Mucosa of rectum (tissue), 2 donors: ENCODE measurements around the gene VPS13D.

ENCODE experiments used
- H3K27ac ChIP-seq, 2 donors: one replicate each; pipeline ENCODE4 v1.7.0; 2013; ENCODE audit warnings: inconsistent platforms in 2 of 2, low read depth in 2 of 2, low read length in 2 of 2
- H3K27me3 ChIP-seq, 2 donors: one replicate each; pipeline ENCODE4 v1.7.0; 2013; ENCODE audit warnings: low read length in 2 of 2; ENCODE audit not compliant: control insufficient read depth in 2 of 2, insufficient read depth in 2 of 2
- H3K36me3 ChIP-seq, 2 donors: one replicate each; pipeline ENCODE4 v1.7.0; 2013; ENCODE audit warnings: low read length in 2 of 2; ENCODE audit not compliant: control insufficient read depth in 2 of 2, insufficient read depth in 2 of 2
- H3K4me1 ChIP-seq, 2 donors: one replicate each; pipeline ENCODE4 v1.7.0; 2013; ENCODE audit warnings: low read length in 2 of 2, mild to moderate bottlenecking in 1 of 2; ENCODE audit not compliant: control insufficient read depth in 2 of 2, insufficient read depth in 2 of 2
- H3K4me3 ChIP-seq, 2 donors: one replicate each; pipeline ENCODE4 v1.7.0; 2013; ENCODE audit warnings: low read length in 2 of 2
- H3K9ac ChIP-seq, 2 donors: one replicate each; pipeline ENCODE4 v1.7.0; 2013; ENCODE audit warnings: low read length in 2 of 2, low read depth in 1 of 2, mild to moderate bottlenecking in 1 of 2
- H3K9me3 ChIP-seq, 2 donors: one replicate each; pipeline ENCODE4 v1.7.0; 2013; ENCODE audit warnings: low read length in 2 of 2; ENCODE audit not compliant: control insufficient read depth in 2 of 2
- donor health status: healthy.
- donor health status: Normal muscosa, but diverticular disease.

The VPS13D gene

DNA sequence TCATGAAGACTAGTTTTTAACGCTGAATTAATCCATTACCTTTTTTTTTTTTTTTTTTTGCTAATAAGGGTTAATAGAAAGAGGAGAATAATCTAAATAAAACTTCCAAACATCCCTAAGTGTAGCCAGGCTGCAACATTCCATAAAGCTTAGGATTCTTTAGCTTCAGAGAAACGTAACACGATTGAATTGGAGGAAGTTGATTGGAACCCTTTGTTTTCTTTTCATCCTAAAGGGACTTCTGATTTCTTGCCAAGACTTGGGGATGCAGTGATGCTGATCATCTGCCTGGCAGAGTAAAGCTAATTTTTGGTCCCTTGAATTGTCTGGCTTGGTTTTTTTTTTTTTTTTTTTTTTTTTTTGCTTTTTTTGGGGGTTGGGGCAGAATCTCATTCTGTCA, 142.9 kb downstream of the VPS13D start:
- no peaks in the 10 kb centered on the region for H3K27me3 ChIP-seq
- H3K27ac ChIP-seq, result no peak overlapping the region
- no peak overlapping the region for H3K4me3 ChIP-seq
- H3K9me3 ChIP-seq, result no peaks in the 10 kb centered on the region
- H3K9ac ChIP-seq, result no peak overlapping the region
- peaks cover 28 to 30% of the 10 kb centered on the region in 2 donors for H3K36me3 ChIP-seq
- H3K4me1 ChIP-seq, result peaks cover 0 to 7% of the 10 kb centered on the region in 2 donors

DNA sequence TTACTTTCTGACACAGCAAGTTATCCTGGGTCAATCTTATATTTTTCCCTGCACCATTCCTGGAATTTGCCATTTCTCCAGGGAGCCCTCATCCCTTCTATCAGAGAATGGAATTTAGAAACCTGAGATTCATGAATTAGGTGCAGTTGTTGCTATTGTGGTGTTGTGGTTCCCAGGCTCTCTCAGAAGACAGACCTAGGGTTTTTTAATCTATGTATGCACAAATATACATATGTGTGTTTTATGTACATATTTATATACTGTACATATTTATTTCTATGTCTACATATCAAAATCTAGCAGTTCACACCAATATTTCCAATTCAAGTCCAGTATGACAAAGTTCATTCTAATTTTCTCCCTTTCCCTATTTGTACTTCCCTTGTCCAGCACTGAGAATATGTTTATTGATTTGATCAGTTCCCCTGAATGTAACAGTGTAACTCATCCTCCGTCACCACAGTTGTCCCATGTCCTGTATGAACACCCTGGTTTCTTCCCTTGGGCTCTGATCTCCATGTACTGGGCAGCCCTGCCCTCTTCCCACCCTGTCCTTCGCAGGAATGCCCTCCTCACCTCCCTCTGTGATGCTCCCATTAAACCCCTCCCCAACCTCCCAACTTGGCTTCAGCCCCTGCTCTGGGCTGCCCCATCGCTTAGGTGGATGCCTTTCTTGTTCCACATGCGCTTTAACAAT, 145.5 kb downstream of the VPS13D start:
- Histone ChIP-seq H3K27ac (no peak overlapping the region), H3K36me3 (peaks cover 23 to 24% of the 10 kb centered on the region in 2 donors)

DNA sequence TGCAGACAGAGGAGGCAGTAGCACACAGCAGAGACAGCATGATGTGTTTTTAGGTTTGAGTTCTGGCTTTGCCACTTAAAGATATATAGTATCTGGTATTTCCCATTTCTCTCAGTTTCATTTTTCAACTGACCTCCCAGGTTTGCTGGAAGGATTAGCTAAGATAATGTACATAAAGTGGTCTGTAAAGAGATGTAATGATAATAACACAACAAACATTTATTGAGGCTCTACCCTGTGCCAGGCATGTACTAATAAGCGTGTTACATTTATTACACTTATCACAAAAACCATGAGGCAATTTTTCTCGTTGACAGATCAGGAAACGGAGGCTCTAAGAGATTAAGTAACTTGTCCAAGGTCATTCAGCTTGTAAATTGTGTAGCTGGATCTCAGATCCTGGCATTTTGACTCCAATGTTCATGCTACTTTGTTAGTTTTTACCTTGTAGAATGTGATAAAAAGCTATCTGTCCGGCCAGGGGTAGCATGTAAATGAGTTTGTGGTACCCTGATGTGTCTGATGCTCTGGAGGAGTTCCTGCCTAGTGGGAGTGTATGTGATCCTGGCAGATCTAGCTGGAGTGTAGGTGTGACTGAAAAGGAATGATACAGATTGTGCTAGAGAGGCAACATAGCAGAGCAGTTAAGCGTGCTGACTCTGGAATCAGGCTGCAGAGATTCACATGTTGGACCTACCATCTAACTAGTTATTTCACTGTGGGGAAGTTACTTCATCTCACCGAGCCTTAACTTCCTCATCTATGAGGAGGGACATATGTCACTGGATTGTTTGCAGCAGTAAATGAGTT, 146.6 kb downstream of the VPS13D start:
- peak overlapping the region in 1 of 2 donors; percentile 19 for H3K27ac ChIP-seq
- no peaks in the 10 kb centered on the region for H3K27me3 ChIP-seq
- peaks cover 0 to 24% of the 10 kb centered on the region in 2 donors for H3K4me1 ChIP-seq
- H3K4me3 ChIP-seq, result no peak overlapping the region
- peaks cover 23 to 24% of the 10 kb centered on the region in 2 donors for H3K36me3 ChIP-seq
- no peak overlapping the region for H3K9ac ChIP-seq
- H3K9me3 ChIP-seq, result no peaks in the 10 kb centered on the region

More for the DNA sequence above, 145.5 kb downstream of the VPS13D start:
- H3K4me3 ChIP-seq, result no peak overlapping the region
- peaks cover 0 to 13% of the 10 kb centered on the region in 2 donors for H3K4me1 ChIP-seq
- no peak overlapping the region for H3K9ac ChIP-seq
- no peaks in the 10 kb centered on the region for H3K27me3 ChIP-seq
- H3K9me3 ChIP-seq, result no peaks in the 10 kb centered on the region

DNA sequence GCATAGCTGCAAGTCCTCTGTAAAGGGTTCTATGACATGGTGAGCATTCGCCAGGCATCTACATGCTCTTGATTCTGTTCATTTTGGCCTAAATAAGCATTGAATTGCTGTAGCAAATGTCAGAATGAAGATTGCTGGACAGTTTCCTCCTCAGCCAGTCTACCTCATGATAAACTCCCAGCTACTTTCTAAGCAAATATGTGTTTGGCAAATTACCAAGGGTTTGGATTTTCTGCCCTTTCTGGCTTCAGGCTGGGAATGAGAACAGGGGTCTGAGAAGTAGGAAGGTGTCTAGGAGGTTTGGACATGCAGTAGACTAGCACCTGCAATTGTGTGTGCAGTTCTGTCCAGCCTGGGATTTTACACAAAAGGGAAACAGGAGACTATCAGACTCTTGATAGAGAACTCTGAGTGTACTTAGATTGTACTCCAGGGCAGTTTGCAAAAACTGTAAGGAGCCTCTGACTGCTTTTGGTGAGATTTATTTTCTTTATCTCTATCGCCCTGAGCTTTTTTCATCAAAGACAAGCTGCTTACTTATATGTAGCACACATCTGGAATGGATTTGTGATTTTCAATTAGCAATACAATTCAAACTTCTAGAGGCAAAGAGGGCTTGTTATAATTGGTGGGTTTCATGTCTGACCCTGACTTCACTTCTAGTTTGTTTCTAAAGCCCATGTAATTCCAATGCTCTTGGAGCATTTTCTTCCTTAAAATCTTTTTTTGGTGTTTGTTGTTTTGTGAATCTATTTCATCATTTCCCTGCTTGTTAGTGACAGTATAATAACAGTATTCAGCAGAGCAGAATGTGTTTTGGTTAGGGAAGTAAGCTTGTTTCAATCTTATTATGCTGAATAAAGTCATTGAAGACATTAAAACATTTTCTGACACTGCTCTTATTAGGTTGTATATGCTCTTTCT, 150.8 kb downstream of the VPS13D start:
- Histone ChIP-seq H3K4me3 (no peak overlapping the region), H3K9me3 (no peaks in the 10 kb centered on the region), H3K4me1 (peaks cover 0 to 30% of the 10 kb centered on the region in 2 donors), H3K27ac (peak overlapping the region; percentile 73 to 78), H3K36me3 (peaks cover 19 to 40% of the 10 kb centered on the region in 2 donors), H3K27me3 (no peaks in the 10 kb centered on the region), H3K9ac (no peak overlapping the region)

DNA sequence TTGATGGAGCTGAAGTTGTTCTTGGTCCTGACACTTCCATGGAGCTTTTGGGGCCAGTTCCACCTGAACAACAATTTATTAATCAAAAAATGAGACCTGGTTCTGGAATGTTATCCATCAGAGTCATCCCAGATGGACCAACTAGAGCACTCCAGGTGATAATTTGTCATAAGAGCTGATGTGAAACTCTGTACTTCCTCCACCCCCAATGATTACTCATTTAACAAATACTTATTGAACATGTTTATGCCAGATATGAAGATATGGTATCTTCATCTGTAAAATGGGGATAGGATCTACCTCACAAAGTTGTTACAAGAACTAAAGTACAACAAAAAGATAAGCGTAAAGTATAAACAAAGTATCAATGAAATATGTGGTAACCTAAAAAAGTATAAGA, 153.2 kb downstream of the VPS13D start:
- H3K4me1 ChIP-seq, result peaks cover 0 to 23% of the 10 kb centered on the region in 2 donors
- H3K9ac ChIP-seq, result no peak overlapping the region
- no peak overlapping the region for H3K4me3 ChIP-seq
- H3K9me3 ChIP-seq, result peaks cover 9% of the 10 kb centered on the region in 2 donors
- no peaks in the 10 kb centered on the region for H3K27me3 ChIP-seq
- no peak overlapping the region for H3K27ac ChIP-seq
- peaks cover 42 to 59% of the 10 kb centered on the region in 2 donors for H3K36me3 ChIP-seq

DNA sequence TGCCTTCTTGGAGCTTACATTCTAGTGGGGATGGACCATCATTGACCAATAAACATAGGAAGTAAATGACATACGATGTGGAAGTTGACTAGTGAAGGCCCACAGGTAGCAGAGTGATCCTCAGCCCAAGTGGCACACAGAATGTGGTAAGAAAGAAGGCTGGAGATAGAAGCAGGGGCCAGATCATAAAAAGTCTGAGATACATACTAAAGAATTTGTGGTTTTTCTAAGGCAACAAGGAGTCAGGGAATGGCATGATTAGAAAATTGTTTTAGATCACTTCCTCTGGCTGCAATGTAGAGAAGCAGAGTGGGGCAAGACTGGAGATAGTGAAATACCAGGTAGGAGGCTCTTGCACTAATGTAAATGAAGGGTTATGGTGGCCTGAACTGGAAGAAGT, 154.0 kb downstream of the VPS13D start:
- Histone ChIP-seq H3K4me3 (no peak overlapping the region), H3K4me1 (peaks cover 0 to 23% of the 10 kb centered on the region in 2 donors), H3K27me3 (no peaks in the 10 kb centered on the region), H3K36me3 (peaks cover 40 to 54% of the 10 kb centered on the region in 2 donors), H3K9ac (no peak overlapping the region), H3K27ac (no peak overlapping the region), H3K9me3 (peaks cover 9% of the 10 kb centered on the region in 2 donors)

DNA sequence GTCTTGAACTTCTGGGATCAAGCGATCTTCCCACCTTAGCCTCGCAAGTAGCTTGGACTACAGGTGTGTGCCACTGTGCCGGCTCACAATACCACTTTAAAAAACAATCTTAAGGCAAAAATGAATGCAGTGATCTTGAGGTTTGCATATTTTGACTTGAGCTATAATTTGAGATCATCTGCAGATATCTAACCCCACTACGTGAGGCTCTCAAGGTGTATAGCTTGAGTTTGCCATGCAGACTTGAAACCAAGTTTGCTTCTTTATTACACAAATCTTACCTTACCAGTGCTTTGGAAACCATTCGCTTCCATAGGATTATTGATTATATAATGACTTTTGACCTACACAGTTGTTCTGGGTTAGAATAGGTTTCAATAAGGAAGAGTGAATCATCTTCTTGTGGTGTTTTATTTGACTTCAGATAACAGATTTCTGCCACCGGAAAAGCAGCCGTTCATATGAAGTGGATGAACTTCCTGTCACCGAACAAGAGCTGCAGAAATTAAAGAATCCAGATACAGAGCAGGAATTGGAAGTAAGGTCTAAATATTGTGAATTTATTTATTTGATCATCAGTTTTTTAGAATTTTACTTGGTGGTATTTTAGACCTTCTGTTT, 155.1 kb downstream of the VPS13D start:
- Histone ChIP-seq H3K4me3 (no peak overlapping the region), H3K27me3 (no peaks in the 10 kb centered on the region), H3K27ac (peak overlapping the region in 1 of 2 donors; percentile 6), H3K9me3 (peaks cover 9% of the 10 kb centered on the region in 2 donors), H3K9ac (no peak overlapping the region), H3K36me3 (peaks cover 38 to 51% of the 10 kb centered on the region in 2 donors), H3K4me1 (peaks cover 0 to 19% of the 10 kb centered on the region in 2 donors)

DNA sequence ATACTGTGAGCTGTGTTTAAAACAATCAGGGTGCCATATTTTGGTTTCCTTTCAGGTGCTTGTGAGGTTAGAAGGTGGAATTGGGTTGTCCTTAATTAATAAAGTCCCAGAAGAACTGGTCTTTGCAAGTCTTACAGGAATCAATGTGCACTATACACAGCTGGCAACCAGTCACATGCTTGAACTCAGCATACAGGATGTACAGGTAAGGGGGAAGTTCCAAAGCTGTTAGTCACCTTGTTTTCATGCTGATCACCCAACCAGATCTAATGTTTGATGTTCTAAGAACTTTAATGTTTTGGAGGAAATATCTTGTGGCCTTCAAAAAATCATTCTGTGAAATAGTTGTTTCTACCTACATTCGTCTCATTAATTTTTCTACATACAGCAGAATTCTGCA, 156.3 kb downstream of the VPS13D start:
- no peak overlapping the region for H3K9ac ChIP-seq
- no peak overlapping the region for H3K4me3 ChIP-seq
- no peak overlapping the region for H3K27ac ChIP-seq
- peaks cover 38 to 58% of the 10 kb centered on the region in 2 donors for H3K36me3 ChIP-seq
- peaks cover 0 to 9% of the 10 kb centered on the region in 2 donors for H3K4me1 ChIP-seq
- no peaks in the 10 kb centered on the region for H3K27me3 ChIP-seq
- peaks cover 9% of the 10 kb centered on the region in 2 donors for H3K9me3 ChIP-seq

DNA sequence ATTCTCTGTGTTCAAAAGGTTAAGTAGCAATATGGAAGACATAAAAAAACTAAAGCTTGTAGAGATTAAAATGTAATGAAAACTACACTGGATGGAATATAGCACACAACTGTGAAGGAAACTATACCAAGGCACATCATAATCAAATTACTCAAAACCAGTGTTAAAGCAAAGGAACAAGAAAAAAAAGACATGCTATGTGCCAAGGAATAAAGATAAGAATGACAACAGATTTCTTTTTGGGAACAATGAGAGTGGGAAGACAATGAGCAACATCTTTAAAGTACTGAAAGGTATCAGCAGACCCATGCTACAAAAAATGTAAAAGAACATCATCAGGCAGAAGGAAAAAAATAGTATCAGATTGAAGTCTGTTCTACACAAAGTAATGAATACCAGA, 157.8 kb downstream of the VPS13D start:
- Histone ChIP-seq H3K4me3 (no peak overlapping the region), H3K4me1 (no peaks in the 10 kb centered on the region), H3K27ac (no peak overlapping the region), H3K36me3 (peaks cover 38 to 62% of the 10 kb centered on the region in 2 donors), H3K9me3 (peaks cover 9% of the 10 kb centered on the region in 2 donors), H3K27me3 (no peaks in the 10 kb centered on the region), H3K9ac (no peak overlapping the region)
